Kidney (tissue), 14 donors: ENCODE results near the gene GPATCH8. TPM values are rescaled to one million over a fixed set of nuclear protein-coding genes. Genes with fewer than 3 reads are reported as not detected.

ENCODE experiments used
- DNase-seq, 5 donors: peaks; one replicate each; pipeline ENCODE4 v3.0.0-alpha.2; 2013 to 2020
- FAIRE-seq: peaks from 2 replicates; lab custom pipeline; 2012; peaks lifted over from hg19 to GRCh38; lab: Jason Lieb, UNC
- H3K27ac ChIP-seq, 2 donors: one replicate each; pipeline ENCODE4 v1.7.0; 2013; ENCODE audit warnings: low read depth in 2 of 2, low read length in 2 of 2, inconsistent platforms in 1 of 2
- H3K27me3 ChIP-seq: one replicate; pipeline ENCODE4 v1.7.1; 2013; ENCODE audit warnings: low read length, inconsistent platforms; ENCODE audit not compliant: control insufficient read depth, insufficient read depth
- H3K36me3 ChIP-seq, 3 donors: one replicate each; pipeline versions ENCODE4 v1.7.0 to v1.7.1; 2013; ENCODE audit warnings: low read length in 3 of 3, control low read depth in 1 of 3, inconsistent platforms in 1 of 3; ENCODE audit not compliant: insufficient read depth in 3 of 3, control insufficient read depth in 2 of 3
- H3K4me1 ChIP-seq, 3 donors: one replicate each; pipeline versions ENCODE4 v1.7.0 to v1.7.1; 2013; ENCODE audit warnings: low read length in 3 of 3, inconsistent platforms in 1 of 3, low read depth in 1 of 3; ENCODE audit not compliant: control insufficient read depth in 2 of 3, insufficient read depth in 2 of 3
- H3K4me3 ChIP-seq, 3 donors: one replicate each; pipeline versions ENCODE4 v1.7.0 to v1.8.1; 2013; ENCODE audit warnings: low read length in 3 of 3, control low read depth in 1 of 3, inconsistent platforms in 1 of 3
- H3K9ac ChIP-seq, 3 donors: one replicate each; pipeline versions ENCODE4 v1.7.0 to v1.7.1; 2013; ENCODE audit warnings: low read length in 3 of 3, control low read depth in 1 of 3, inconsistent platforms in 1 of 3
- H3K9me3 ChIP-seq, 3 donors: one replicate each; pipeline versions ENCODE4 v1.7.0 to v1.7.1; 2013; ENCODE audit warnings: low read length in 3 of 3, control low read depth in 1 of 3, inconsistent platforms in 1 of 3; ENCODE audit not compliant: control insufficient read depth in 2 of 3, insufficient read depth in 1 of 3
- intact Hi-C: fragments of 100-400 bp; cut with DNase I; formaldehyde crosslinking; loops from one replicate; pipeline ENCODE4 v1.11.1; 2022
- polyA plus RNA-seq: library from polyadenylated mRNA; stranded (reverse); fragments of 350-450 nt; fragmentation: Illumina TruSeq; extraction: RNeasy Lipid Tissue Mini Kit (QIAGEN cat#74804); gene quantifications from one replicate; pipeline ENCODE4 v1.2.3, GENCODE V29; 2014; ENCODE audit warnings: low read depth, low replicate concordance; ENCODE audit not compliant: insufficient read depth
- total RNA-seq: library from RNA; stranded (reverse); fragmentation: NEBNext Ultra II Directional; extraction: Animal tissue kit (Norgen Biotek cat#: 25700); gene quantifications from one replicate; pipeline ENCODE4 v1.2.1, GENCODE V29; 2021
- TF ChIP-seq, protein P1 (sequence below): IDR thresholded peaks from 3 replicates; pipeline ENCODE4 v1.5.1; 2012; ENCODE audit warnings: mild to moderate bottlenecking, moderate library complexity, borderline replicate concordance; ENCODE audit not compliant: insufficient read depth; ENCODE audit errors: extremely low read depth
- donor health status: control.
- donor health status: control.
- donor health status: control.
- donor health status: control.
- donor health status: control.
- donor health status: DM: yes; HTN: yes; CAD: no.
- donor health status: Normal renal cell carcinoma (clear cell type).

The GPATCH8 gene
- total and polyA plus RNA-seq, 2 donors from 2014 or later = 3.5 to 47.0 TPM

DNA sequence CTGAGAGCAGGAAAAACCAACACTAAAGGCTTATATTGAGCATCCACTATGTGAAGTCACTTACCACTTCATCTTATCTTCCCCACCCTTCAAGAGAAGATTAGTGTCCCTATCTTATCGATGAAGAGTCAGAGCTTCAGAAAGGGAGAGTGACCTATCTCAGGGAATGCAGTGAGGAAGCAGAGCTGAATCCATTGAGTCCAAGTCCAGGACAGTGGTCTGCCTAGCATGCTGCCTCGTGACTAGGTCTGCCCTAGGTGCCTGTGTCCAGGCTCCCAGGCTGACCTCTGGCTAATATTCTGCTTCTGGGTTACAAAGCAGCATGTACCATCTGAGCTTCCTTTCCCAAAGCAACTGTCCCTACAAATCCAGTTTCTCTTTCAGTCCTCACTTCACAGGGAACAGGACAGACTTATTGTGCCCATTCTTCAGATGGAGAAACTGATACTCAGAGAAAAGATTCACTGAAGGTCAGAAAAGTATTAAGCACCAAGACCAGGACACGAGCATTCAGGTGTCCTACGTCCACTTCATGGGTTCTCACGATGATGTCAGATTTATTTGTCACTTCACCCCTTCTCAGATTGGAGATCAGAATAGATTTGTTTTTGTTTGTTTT, 40.8 kb upstream of the GPATCH8 start:
- Histone ChIP-seq H3K27me3 (no peaks in the 10 kb centered on the region), H3K9ac (no peak overlapping the region), H3K4me1 (peaks cover 0 to 12% (median 0%) of the 10 kb centered on the region in 3 donors), H3K36me3 (no peaks in the 10 kb centered on the region), H3K27ac (no peak overlapping the region), H3K4me3 (no peak overlapping the region), H3K9me3 (no peaks in the 10 kb centered on the region)
- DNase-seq (no peak), FAIRE-seq (no peak)
- intact Hi-C loops = no loop called here
- TF ChIP-seq, protein P1, sequence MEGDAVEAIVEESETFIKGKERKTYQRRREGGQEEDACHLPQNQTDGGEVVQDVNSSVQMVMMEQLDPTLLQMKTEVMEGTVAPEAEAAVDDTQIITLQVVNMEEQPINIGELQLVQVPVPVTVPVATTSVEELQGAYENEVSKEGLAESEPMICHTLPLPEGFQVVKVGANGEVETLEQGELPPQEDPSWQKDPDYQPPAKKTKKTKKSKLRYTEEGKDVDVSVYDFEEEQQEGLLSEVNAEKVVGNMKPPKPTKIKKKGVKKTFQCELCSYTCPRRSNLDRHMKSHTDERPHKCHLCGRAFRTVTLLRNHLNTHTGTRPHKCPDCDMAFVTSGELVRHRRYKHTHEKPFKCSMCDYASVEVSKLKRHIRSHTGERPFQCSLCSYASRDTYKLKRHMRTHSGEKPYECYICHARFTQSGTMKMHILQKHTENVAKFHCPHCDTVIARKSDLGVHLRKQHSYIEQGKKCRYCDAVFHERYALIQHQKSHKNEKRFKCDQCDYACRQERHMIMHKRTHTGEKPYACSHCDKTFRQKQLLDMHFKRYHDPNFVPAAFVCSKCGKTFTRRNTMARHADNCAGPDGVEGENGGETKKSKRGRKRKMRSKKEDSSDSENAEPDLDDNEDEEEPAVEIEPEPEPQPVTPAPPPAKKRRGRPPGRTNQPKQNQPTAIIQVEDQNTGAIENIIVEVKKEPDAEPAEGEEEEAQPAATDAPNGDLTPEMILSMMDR = no peak

DNA sequence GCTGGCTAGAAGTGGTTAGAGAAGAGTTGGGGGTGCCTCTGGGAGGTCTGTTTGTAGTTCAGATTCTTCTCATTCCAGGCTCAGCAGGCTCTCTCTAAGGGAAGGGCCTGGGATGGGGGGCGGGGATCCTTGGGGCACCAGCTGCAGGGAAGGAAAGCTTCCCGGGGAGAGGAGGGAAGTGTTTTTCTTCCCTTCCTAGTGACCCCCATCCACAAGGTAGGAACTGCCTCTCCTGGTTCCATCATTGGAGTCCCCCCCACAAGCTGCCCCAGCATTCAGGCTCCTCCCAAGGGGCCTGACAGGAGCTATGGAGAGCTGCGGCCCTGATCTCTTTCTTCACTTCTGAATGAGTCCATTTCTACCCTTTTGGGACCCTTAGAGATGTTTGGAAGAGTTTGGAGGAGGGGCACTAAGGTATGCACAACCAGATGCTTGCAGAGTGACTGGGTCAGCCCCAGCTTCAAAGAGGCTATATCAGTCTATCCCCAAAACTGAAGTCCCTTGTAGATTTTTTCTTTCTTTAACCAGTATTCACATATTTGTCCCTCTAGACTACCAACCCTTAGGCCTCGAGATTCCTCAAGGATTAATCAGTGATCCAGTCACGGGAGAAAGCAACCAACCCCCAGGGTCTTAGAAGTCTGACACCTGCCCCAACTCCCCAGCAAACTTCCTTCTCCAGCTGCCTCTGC, 40.2 kb upstream of the GPATCH8 start:
- intact Hi-C loops = no loop called here
- FAIRE-seq = no peak
- no peaks in the 10 kb centered on the region for H3K36me3 ChIP-seq
- no peak overlapping the region for H3K27ac ChIP-seq
- H3K4me3 ChIP-seq = no peak overlapping the region
- peaks cover 0 to 12% (median 0%) of the 10 kb centered on the region in 3 donors for H3K4me1 ChIP-seq
- no peaks in the 10 kb centered on the region for H3K9me3 ChIP-seq
- TF ChIP-seq, protein P1 = no peak
- peak in 4 of 5 donors; percentile 87 to 96 (median 90) for DNase-seq
- H3K9ac ChIP-seq = no peak overlapping the region
- H3K27me3 ChIP-seq = no peaks in the 10 kb centered on the region

DNA sequence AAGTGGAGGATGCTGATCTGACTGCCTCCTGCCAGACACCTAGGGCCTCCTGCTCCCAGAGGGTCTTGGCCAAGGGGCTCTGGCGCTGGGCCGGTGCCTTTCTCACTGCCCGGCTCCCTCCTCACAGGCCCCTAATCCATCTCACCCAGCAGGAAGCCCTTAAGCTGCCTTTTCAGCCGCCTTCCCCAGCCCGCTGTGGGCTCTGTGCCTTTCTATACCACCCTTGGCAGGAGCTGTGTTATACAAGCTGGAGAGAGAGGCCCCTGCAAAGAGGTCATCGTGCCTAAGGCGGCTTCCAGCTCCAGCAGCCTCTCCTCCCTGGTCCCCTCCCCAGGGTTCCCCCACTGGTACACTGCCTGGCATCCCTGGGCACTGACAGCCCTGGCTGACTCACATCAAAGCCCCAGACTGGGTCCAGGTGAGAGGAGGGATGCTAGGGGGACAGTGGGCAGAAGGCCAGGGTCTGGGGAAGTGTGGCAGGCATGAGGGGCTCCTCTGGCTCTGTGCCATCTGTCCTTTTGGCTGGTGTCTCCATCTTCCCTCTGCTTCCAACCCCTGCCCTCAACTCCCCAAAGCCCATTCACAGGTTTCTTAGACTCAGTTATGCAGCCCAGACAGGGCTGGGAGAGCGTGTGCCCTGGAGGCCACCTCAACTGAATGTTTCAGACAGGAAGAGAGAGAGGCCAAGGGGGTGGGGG, 38.8 kb upstream of the GPATCH8 start:
- TF ChIP-seq, protein P1 = no peak
- DNase-seq (peak in 1 of 5 donors; percentile 56), FAIRE-seq (no peak)
- Histone ChIP-seq H3K9ac (no peak overlapping the region), H3K36me3 (no peaks in the 10 kb centered on the region), H3K27me3 (no peaks in the 10 kb centered on the region), H3K9me3 (no peaks in the 10 kb centered on the region), H3K4me1 (peaks cover 0 to 12% (median 0%) of the 10 kb centered on the region in 3 donors), H3K27ac (no peak overlapping the region), H3K4me3 (no peak overlapping the region)
- intact Hi-C loops = no loop called here
